ENCODE data around the gene TEX51.

The TEX51 gene

DNA sequence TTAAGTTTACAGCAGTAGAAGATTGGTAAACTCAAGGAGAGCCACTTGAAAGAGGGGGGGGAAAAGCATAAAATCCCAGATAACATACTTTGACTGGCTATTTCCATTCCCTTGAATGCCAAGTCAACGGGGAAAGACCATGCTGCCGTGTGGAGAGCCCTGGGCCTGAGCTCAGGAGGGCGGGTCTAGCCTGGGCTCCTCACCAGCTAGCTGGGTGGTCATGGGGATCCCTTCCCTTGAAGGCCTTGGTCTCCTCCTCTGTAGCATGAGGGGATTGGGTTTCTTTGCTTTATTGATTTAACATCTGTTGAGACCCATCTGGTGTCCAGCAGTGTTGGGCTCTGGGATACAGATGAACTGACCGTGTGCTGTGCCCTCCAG lies 35.0 kb downstream of the TEX51 start:
- no peak for DNase-seq (ENCODE audit: low read depth)
- TF ChIP-seq, protein P1, sequence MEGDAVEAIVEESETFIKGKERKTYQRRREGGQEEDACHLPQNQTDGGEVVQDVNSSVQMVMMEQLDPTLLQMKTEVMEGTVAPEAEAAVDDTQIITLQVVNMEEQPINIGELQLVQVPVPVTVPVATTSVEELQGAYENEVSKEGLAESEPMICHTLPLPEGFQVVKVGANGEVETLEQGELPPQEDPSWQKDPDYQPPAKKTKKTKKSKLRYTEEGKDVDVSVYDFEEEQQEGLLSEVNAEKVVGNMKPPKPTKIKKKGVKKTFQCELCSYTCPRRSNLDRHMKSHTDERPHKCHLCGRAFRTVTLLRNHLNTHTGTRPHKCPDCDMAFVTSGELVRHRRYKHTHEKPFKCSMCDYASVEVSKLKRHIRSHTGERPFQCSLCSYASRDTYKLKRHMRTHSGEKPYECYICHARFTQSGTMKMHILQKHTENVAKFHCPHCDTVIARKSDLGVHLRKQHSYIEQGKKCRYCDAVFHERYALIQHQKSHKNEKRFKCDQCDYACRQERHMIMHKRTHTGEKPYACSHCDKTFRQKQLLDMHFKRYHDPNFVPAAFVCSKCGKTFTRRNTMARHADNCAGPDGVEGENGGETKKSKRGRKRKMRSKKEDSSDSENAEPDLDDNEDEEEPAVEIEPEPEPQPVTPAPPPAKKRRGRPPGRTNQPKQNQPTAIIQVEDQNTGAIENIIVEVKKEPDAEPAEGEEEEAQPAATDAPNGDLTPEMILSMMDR (IDR thresholded peaks at IDR 0.05; ENCODE audit: insufficient read depth, low read depth, low read length, missing control alignments) = no peak
- no peak overlapping the region for H3K4me3 ChIP-seq (ENCODE audit: low read depth, low read length)

DNA sequence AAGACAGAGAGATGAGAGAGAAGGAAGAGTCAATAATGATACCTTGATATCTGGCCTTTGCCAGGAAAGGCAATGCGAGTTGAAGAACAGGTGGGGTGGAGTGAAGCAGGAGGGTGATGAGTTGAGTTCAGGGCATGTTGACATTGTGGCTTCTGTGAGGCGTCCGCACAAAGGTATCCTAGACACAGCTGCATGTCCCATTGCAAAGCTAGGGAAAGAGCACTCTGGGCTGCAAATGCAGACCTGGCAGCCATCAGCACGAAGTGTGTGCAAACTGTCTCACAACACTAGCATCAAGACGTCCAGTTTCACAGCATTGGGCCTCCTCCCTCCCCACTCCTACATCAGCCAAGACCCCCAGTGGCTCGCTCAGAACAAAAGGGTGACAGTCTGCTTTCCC lies 36.1 kb downstream of the TEX51 start:
- no peak overlapping the region for H3K4me3 ChIP-seq (ENCODE audit: low read depth, low read length)
- TF ChIP-seq, protein P1 (IDR thresholded peaks at IDR 0.05; ENCODE audit: insufficient read depth, low read depth, low read length, missing control alignments) = no peak
- DNase-seq (ENCODE audit: low read depth) = no peak

DNA sequence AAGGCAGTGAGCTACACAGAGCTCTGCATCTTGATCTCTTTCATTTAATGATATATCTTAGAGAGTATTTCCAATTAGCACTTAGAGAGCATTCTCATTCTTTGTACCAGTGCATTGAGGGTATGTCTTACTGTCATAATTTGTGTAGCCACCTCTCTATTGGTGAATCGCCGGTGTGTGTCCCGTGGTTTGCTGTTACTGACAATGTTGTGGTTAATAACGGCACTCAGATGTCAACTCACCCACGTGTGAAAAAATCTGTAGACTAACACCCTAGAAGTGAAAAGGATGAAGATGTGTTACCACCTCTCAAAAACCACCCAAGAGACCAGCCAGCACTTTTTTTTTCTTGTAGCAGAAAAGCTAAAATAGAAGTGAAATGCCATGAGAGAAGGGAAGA lies 37.1 kb downstream of the TEX51 start:
- no peak for DNase-seq (ENCODE audit: low read depth)
- H3K4me3 ChIP-seq (ENCODE audit: low read depth, low read length) = no peak overlapping the region
- TF ChIP-seq, protein P1 (IDR thresholded peaks at IDR 0.05; ENCODE audit: insufficient read depth, low read depth, low read length, missing control alignments) = no peak

DNA sequence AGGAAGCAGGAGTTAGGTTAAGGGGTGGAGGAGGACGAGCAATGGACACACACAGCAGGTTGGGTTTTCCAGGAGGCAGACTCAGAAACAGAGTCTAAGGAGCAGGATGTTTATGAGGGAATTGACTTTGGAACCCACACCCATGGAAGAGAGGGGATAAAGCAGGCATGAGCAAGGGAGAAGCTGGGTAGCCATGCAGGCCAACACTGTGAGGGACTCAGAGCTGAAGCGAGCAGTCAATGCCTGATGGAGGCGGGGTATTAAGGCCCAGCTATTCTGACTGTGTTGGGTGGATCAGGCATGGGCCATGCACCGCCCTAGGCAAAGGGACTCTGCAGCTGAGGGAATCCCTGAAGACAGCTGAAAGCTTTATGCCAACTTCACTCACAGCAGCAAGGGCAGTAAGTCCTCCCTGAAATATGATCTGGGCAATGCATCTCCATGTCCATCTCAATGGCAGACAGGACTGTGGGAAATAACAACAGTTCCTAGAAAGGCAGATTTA lies 37.6 kb downstream of the TEX51 start:
- TF ChIP-seq, protein P1 (IDR thresholded peaks at IDR 0.05; ENCODE audit: insufficient read depth, low read depth, low read length, missing control alignments) = no peak
- no peak for DNase-seq (ENCODE audit: low read depth)
- H3K4me3 ChIP-seq (ENCODE audit: low read depth, low read length) = no peak overlapping the region

DNA sequence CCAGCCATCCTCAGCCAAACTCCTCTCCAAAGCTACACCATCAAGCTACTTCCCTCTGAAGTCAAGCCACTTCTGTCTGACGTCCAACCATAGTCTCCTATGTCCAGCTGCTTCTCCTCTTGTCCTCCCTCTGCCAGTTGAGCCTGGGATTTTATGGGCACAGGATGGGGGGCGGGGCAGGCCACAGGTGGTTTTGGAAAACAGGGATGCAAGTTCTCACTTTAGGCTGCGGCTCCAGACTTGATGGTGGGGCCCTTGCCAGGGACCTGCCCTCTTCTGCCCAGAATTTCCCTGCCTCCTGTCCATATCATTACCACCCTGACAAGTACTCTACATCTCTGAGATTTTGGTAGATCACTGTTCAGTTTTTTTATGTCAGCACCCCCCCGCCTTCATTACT lies 41.6 kb downstream of the TEX51 start:
- DNase-seq (ENCODE audit: low read depth) = no peak
- TF ChIP-seq, protein P1 (IDR thresholded peaks at IDR 0.05; ENCODE audit: insufficient read depth, low read depth, low read length, missing control alignments) = no peak
- H3K4me3 ChIP-seq (ENCODE audit: low read depth, low read length) = no peak overlapping the region

DNA sequence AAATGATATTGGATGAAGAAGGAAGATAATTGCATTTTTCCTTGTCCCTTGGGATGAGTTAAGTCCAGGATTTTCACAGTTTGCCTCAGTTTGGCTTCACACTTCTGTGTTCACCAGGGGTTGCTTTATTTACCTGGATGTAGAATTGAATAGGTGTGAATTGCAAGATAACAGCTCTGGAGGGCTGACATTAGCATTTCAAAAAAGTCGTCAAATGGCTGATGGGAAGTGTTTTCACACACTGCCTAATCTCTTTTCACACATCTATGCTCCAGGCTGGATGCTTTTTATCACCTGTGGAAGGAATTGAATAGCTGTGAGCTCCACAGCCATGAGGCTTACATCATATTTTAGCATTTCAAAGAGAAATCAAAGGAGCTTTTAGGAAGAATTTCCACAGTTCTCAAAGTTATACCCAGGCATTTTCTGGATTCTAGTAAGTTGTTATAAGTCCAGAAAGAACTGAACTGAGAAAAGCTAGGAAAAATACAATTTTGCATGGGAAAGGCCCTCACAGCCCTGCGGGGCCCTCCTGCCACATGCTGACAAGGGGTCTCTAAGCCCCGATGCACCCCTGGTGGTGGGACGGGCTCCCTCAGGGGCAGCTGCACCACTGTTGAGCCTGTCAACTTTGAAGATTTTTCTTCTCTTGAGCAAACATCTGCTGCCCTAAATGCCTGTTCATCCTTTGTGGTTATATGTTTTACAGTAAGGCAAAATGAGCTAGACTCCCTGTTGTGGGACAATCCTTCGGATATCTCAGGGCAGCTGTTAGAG lies 43.9 kb downstream of the TEX51 start:
- TF ChIP-seq, protein P1 (IDR thresholded peaks at IDR 0.05; ENCODE audit: insufficient read depth, low read depth, low read length, missing control alignments) = no peak
- DNase-seq (ENCODE audit: low read depth) = no peak
- no peak overlapping the region for H3K4me3 ChIP-seq (ENCODE audit: low read depth, low read length)
